ENCODE measurements around the gene ANKRD40.
A peak's percentile ranks its signal among the peaks of the same experiment; 100 is the strongest.

Gene ANKRD40

DNA sequence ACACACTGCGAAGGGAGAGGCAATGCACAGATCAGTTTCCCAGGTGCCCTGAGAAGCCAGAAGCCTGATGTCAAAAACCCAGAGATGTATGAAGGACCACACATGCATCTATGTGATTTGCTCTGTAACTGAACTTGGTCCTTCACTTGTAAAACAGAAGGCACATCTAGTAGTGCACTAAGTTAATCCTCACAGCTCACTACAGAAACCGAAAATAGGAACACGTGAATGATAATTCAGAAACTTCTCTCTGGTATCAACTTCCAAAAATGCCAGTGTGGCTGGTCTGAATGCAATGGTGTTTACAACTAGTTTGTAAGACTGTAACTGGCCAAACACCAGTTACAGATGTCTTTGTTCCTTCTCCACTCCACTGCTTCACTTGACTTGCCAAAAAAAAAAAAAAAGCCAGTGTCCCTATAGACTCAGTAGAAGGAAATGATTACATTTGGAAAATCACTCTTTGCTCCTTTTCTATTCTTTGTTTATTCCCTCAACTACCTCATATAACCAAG, 11.3 kb downstream of the ANKRD40 start:
- Mint-ChIP-seq H3K4me1 (peaks cover 2% of the 10 kb centered on the region), H3K9me3 (no peaks in the 10 kb centered on the region), H3K36me3 (ENCODE audit: low read depth) (peaks cover 48% of the 10 kb centered on the region), H3K27me3 (no peaks in the 10 kb centered on the region), H3K27ac (peak overlapping the region; percentile 29), H3K4me3 (no peak overlapping the region)
- ATAC-seq (no peak), DNase-seq (no peak)

GRCh38 chr17:50693036-50693682, 14.6 kb downstream of the ANKRD40 start:
- H3K27ac Mint-ChIP-seq, result no peak overlapping the region
- H3K27me3 Mint-ChIP-seq, result no peaks in the 10 kb centered on the region
- H3K9me3 Mint-ChIP-seq, result no peaks in the 10 kb centered on the region
- peaks cover 30% of the 10 kb centered on the region for H3K36me3 Mint-ChIP-seq (ENCODE audit: low read depth)
- H3K4me3 Mint-ChIP-seq, result no peak overlapping the region
- no peak for ATAC-seq
- DNase-seq, result no peak
- H3K4me1 Mint-ChIP-seq, result no peaks in the 10 kb centered on the region

GRCh38 chr17:50692448-50693035, 15.2 kb downstream of the ANKRD40 start:
- Mint-ChIP-seq H3K27me3 (no peaks in the 10 kb centered on the region), H3K4me3 (no peak overlapping the region), H3K9me3 (no peaks in the 10 kb centered on the region), H3K36me3 (ENCODE audit: low read depth) (peaks cover 25% of the 10 kb centered on the region), H3K27ac (no peak overlapping the region), H3K4me1 (no peaks in the 10 kb centered on the region)
- ATAC-seq, result no peak
- no peak for DNase-seq

DNA sequence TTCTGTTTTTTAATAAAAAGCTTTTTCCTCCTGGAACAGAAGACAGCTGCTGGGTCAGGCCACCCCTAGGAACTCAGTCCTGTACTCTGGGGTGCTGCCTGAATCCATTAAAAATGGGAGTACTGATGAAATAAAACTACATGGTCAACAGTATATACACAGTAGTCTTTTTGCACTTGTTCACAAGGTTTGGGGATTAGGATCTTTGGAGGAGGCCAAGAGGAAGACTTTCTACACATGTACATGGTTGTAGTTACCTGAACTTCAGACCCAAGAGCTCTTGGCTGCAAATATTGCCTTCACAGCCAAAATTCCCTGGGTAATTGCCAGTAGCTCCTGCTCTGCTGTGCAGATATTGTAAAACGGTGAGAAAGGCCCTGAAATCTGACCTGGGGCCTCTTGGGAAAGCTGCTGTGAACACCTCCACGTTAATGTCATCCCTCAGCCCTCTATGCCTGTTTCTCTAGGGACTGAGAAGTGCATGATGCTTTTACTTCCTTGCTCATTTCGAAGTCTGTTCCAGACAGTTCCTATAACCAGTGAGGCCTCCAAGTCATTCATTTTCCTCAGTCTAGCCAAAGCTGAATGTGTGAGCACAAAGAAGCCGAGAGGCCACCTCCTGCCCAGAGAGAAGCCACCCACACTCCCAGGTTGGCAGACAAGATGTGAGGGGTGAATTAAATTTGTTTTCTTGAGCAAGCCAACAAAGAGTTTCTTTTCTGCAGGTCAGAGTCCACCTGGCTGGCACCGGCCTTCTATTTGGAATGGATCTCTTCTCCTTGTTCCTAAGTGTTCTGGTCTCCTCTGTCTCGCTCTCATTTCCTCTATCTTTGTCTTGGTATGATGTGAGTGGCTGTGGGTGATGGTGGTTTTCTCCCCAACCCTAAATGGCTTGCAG, 15.9 kb downstream of the ANKRD40 start:
- Mint-ChIP-seq H3K27ac (no peak overlapping the region), H3K36me3 (ENCODE audit: low read depth) (peaks cover 17% of the 10 kb centered on the region), H3K4me3 (no peak overlapping the region), H3K27me3 (no peaks in the 10 kb centered on the region), H3K9me3 (no peaks in the 10 kb centered on the region), H3K4me1 (no peaks in the 10 kb centered on the region)
- DNase-seq (no peak), ATAC-seq (no peak)

- Mint-ChIP-seq H3K36me3 (ENCODE audit: low read depth) (peaks cover 11% of the 10 kb centered on the region), H3K4me1 (no peaks in the 10 kb centered on the region), H3K27me3 (no peaks in the 10 kb centered on the region), H3K9me3 (no peaks in the 10 kb centered on the region), H3K27ac (no peak overlapping the region), H3K4me3 (no peak overlapping the region)
- ATAC-seq (no peak), DNase-seq (no peak)
These were observed 16.7 kb downstream of the ANKRD40 start for GRCh38 chr17:50690887-50691549.

DNA sequence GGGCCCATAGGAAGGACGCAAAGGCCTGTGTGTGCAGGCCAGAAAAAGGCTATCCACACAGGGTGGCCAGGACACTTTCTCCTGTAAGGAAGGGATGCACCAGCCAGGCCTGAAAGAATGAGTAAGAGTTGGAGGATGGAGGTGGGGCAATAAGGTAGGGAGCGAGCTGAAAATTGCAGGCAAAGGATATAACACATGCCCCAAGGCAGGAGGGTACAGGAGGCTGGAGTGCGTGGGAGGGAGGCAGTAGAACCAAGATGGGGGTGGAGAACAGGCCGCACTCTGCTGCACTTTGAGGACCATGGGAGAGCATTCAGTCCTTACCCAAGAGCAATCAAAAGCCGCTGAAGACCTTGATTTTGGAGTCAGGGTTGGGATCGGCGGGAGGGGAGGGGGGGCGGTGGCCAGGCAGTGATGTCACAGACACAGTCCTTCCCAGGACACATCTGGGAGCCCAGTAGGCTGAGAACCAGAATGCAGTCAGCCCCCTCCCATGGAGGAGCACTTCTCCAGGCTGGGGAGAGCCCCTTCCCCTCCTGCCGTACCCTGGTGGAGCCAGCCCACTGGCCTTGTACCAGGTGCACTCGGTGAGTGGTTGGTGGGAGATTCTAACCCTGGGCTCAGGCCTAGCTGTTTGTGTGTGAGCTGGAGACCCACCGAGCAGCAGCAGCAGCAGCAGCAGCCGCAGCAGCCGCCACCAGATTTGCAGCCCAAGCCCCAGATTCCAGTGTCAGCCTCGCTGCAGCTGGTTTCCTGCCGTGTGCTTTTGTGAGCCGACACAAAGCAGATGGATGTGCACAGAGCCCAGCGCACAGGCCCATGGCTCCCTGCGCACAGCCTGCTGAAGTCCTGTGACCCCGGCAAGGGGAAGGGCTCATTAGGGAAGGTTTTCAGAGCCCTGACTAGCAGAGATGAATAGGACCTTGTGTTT, 17.5 kb downstream of the ANKRD40 start:
- Mint-ChIP-seq H3K27ac (no peak overlapping the region), H3K4me1 (no peaks in the 10 kb centered on the region), H3K36me3 (ENCODE audit: low read depth) (peaks cover 7% of the 10 kb centered on the region), H3K4me3 (no peak overlapping the region), H3K9me3 (no peaks in the 10 kb centered on the region), H3K27me3 (no peaks in the 10 kb centered on the region)
- ATAC-seq (no peak), DNase-seq (no peak)

GRCh38 chr17:50689251-50689650, 18.5 kb downstream of the ANKRD40 start:
- H3K9me3 Mint-ChIP-seq, result no peaks in the 10 kb centered on the region
- H3K4me3 Mint-ChIP-seq, result no peak overlapping the region
- no peaks in the 10 kb centered on the region for H3K4me1 Mint-ChIP-seq
- no peak overlapping the region for H3K27ac Mint-ChIP-seq
- no peaks in the 10 kb centered on the region for H3K27me3 Mint-ChIP-seq
- H3K36me3 Mint-ChIP-seq (ENCODE audit: low read depth), result peaks cover 1% of the 10 kb centered on the region
- ATAC-seq (no peak), DNase-seq (no peak)

DNA sequence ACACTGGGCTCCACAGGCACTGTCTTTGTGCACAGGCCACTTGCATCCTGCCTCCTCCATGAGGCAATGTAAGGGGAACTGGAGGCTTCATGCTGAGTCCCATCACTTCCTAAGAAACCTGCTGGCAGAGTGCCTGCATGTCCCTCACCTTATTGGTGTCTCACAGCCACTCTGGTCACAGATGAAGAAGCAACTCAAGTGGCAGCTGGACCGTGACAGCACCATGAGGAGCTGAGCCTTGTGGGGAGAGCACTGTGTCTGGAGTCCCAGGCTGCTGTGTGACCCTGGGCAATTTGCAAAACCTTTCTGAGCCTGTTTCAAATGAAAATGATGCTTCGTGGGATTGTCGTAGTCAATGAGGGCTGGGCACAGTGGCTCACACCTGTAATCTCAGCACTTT, 19.5 kb downstream of the ANKRD40 start:
- no peak overlapping the region for H3K27ac Mint-ChIP-seq
- DNase-seq, result no peak
- ATAC-seq, result no peak
- no peaks in the 10 kb centered on the region for H3K9me3 Mint-ChIP-seq
- no peaks in the 10 kb centered on the region for H3K36me3 Mint-ChIP-seq (ENCODE audit: low read depth)
- no peak overlapping the region for H3K4me3 Mint-ChIP-seq
- H3K27me3 Mint-ChIP-seq, result no peaks in the 10 kb centered on the region
- H3K4me1 Mint-ChIP-seq, result no peaks in the 10 kb centered on the region

DNA sequence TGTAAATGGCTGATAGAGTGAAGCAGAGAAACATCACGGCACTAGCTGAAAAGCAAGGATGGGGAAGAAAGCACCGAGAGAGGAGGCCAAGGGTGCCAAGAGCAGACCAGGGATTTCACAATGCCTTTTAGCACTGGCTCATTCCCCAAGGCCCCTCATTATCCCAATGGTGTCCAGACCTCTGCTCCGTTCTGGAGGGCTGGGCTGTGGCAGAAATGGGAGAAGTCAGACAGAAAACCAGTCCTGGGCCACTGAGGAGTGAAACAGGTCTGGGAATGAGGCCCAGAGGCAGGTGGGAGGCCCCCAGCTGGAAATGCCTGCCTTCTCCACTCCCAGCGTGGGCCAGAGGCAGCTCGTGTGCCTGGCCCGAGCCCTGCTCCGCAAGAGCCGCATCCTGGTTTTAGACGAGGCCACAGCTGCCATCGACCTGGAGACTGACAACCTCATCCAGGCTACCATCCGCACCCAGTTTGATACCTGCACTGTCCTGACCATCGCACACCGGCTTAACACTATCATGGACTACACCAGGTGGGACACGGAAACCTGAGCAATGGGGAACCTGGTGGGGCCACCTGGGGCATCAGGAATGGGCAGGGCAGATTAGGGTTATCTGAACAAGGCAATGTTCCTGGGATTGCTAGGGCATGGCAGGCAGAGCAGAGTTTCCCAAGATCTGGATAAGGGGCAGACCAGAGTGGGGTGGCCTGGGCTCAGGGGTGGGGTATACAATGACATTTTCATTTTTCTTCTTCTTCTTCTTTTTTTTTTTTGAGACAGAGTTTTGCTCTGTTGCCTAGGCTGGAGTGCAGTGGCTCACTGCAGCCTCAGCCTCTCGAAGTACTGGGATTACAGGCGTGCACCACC, 20.3 kb downstream of the ANKRD40 start:
- no peak overlapping the region for H3K27ac Mint-ChIP-seq

GRCh38 chr17:50686494-50687199, 21.1 kb downstream of the ANKRD40 start:
- DNase-seq, result no peak
- H3K9me3 Mint-ChIP-seq, result no peaks in the 10 kb centered on the region
- H3K4me1 Mint-ChIP-seq, result no peaks in the 10 kb centered on the region
- no peaks in the 10 kb centered on the region for H3K36me3 Mint-ChIP-seq (ENCODE audit: low read depth)
- peaks cover 3% of the 10 kb centered on the region for H3K27me3 Mint-ChIP-seq
- H3K4me3 Mint-ChIP-seq, result no peak overlapping the region
- ATAC-seq, result no peak
- H3K27ac Mint-ChIP-seq, result no peak overlapping the region

More for the DNA sequence above, 20.3 kb downstream of the ANKRD40 start:
- DNase-seq, result no peak
- ATAC-seq, result no peak
- H3K4me1 Mint-ChIP-seq, result no peaks in the 10 kb centered on the region
- H3K9me3 Mint-ChIP-seq, result no peaks in the 10 kb centered on the region
- H3K36me3 Mint-ChIP-seq (ENCODE audit: low read depth), result no peaks in the 10 kb centered on the region
- no peak overlapping the region for H3K4me3 Mint-ChIP-seq
- H3K27me3 Mint-ChIP-seq, result peaks cover 2% of the 10 kb centered on the region

DNA sequence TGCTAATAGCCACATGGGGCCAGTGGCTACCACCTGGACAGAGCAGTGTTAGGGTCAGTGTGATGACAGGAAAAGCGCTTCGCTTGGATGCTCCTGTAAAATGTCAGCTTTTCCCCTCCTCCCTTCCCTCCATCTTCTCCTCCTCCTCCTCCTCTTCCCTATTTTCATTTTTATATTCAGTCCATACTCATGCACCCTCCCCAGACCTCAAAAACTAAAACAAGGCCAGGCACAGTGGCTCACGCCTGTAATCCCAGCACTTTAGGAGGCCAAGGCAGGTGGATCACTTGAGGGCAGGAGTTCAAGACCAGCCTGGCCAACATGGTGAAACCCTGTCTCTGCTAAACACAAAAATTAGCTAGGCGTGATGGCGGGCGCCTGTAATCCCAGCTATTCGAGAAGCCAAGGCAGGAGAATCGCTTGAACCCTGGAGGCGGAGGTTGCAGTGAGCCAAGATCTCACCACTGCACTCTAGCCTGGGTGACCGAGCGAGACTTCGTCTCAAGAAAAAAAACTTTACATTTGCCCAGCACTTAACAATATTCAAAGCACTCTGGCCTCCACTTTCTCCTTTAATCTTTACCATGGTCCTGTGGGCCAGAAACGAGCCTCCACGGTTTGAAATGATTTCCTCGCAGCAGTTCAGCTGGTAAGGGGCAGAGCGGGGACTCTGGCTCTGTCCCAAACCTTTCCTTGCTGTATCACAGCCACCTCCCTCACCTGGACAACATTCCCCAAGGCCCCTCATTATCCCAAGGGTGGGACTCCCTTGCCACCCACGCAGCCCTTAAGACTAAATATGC, 21.8 kb downstream of the ANKRD40 start:
- Mint-ChIP-seq H3K36me3 (ENCODE audit: low read depth) (no peaks in the 10 kb centered on the region), H3K4me3 (no peak overlapping the region), H3K27me3 (peaks cover 9% of the 10 kb centered on the region), H3K27ac (no peak overlapping the region), H3K9me3 (no peaks in the 10 kb centered on the region), H3K4me1 (peaks cover 4% of the 10 kb centered on the region)
- ATAC-seq (no peak), DNase-seq (no peak)

DNA sequence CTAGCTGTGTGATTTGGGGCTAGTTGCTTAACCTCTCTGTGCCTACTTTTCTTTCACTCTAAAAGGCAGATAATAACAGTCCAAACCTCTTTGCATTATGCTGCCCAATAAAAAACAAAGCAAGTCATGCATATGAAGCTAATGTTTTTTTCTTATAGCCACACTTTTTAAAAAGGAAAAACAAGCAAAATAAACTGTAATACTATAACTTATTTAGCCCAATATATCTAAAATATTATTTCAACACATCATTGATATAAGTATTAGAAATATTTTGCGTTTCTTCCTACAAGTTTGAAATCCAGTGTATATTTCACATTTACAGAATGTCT, 22.4 kb downstream of the ANKRD40 start:
- no peak overlapping the region for H3K4me3 Mint-ChIP-seq
- H3K27me3 Mint-ChIP-seq, result peaks cover 12% of the 10 kb centered on the region
- no peaks in the 10 kb centered on the region for H3K9me3 Mint-ChIP-seq
- no peak overlapping the region for H3K27ac Mint-ChIP-seq
- ATAC-seq (no peak), DNase-seq (no peak)
- peaks cover 4% of the 10 kb centered on the region for H3K4me1 Mint-ChIP-seq
- no peaks in the 10 kb centered on the region for H3K36me3 Mint-ChIP-seq (ENCODE audit: low read depth)
